Medulla oblongata (tissue), 1 donor: Measurements from ENCODE around the gene PARD3.

ENCODE experiments used
- DNase-seq: peaks from one replicate; pipeline ENCODE4 v3.0.0-alpha.2; 2015; ENCODE audit errors: extremely low spot score

Gene PARD3

DNA sequence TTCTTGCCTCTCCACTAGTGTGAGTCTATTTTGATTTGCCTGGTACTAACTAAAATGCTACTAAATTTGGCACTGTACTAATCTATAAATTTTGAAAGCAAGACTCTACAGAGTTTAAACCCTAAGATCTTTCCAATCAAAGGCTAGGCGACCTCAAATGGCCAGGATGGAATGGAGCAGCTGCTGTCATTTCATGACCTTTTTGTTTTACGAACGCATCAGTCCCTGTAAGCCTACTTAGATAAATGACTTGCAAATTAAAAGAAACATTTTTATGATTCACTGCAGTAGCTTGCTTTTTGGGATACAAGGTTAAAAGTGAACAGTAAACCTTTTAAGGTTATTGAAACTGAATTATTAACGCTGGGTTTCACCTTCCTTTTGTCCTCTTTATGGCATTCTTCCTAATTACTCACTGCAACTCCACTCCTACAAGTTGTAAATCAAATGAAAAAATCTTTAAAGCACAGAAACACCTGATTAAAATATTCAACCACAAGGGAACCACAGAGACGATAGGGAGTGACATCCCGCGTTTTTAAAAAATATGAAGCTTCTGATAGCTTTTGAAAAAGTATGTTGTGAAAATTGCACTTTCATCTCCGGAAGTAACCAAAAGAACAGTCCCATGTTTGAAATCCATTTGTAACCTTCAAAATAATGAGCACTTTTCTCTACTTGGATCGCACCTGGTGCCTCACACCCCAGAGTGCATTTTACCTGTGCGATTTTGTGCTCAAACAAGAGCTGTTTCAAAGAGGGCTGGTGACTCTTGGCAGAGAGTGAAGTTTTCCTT is 595.1 kb downstream of the PARD3 start:
- DNase-seq: no peak

DNA sequence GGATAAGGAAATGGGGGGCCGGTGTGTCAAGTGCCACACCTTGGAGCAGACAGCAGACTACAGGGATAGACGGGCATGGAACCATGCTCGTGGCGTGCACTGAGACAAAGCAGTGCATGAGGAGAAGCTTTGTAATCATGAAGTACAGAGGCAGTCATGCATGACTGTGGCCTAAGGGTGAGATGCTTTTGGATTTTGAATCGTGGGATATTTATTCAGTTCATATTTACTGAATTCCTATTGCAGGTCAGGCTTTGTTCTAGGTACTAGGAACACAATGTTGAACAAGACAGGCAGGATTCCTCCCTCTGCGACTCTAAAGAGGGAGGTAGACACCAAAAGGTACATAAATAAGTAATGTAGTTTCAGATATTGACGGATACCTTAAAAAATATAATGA is 597.6 kb downstream of the PARD3 start:
- DNase-seq: no peak

DNA sequence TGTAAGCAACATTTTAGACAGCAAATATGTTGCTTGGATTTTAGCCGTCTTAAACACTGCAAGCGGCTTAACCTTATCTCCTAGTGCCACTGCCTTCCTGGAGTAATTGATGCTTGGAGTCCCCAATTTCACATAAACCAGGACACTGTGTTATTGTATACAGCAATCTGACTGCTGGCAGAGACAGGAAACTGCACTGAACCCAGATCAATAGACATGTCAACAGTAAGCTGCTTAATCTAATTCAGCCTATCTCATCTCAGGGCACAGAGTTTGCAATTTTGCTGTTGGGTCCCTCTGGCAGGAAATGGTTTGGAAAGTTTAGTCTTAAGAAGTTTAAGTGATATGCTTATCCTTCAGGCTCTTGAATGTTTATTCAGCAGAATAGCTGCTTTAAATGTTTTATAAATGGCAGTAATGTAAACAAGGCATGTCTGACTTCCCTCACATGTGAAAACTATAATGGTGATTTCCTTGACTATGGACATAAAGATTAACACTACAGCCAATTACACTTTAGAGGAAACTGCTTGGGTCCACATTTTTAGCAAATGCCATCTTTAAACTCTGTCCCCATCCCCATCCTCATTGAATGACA is 598.6 kb downstream of the PARD3 start:
- DNase-seq: no peak

DNA sequence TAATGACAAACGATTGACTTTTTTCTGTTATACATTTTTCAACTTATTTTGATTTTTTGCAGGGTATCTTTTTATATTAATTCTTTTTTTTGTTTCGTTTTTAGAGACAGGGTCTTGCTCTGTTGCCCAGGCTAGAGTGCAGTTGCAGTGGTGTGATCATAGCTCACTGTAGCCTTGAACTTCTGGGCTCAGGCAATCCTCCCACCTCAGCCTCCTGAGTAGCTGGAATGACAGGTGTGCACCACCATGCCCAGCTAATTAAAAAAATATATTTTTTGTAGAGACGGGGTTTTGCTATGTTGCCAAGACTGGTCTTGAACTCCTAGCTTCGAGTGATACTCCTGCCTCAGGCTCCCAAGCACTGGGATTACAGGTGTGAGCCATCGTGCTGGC is 601.3 kb downstream of the PARD3 start:
- DNase-seq: no peak

DNA sequence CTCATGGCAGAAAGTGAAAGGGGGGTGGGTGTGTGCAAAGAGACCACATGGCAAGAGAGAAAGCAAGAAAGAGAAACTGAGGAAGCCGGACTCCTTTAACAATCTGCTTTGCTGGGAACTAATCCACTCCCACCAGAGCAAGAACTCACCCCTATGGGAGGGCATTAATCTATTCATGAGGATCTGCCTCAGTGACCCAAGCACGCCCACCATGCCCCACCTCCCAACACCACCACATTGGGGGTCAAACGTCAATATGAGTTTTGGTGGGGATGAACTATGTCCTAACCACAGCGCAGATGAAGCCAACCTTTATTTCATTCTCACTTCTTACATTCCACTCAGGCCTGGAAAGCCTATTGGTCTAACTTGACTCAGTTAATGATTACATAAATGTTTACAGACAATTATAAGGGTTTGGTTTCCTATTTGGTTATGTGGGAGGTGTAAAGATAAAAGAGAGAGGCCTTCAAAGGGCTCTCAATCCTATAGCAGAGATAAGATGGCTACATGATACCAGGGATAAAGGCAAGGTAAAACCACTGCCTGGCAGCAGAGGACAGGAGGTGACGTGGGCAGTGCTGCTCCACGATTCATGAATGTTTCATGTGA is 601.8 kb downstream of the PARD3 start:
- no peak for DNase-seq

DNA sequence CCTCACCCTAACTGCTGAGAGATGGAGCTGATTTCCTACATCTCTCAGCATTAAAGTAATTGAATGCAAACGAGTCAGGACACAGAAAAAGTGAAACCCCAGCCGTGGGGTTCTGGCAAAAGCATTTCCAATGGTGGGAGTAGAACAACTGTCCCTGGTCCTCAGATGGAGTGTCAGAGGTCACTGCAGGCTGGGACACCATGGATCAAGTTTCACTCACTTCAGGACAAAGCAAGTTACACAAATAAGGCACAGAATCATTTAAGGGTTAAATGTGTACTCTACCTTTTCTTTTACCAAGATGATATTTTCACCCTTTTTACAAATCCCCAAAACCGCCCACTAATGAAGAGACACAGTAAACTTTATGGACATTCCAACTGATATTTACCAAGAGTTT is 607.8 kb downstream of the PARD3 start:
- no peak for DNase-seq

DNA sequence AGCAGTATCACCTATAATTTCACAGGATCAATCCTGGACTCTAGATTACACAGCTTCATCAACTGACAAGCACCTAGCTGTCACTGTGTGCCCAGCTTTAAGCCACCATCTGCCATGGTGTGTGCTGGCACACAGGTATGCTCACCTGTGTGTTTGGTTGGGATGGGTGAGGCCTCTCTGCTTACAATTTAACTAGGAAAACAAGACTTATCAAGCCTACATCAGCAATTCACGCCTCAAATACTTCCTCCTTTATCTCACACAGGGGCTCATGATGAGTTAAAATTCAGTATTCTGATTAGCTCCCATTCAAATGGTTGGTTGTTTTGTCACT is 608.2 kb downstream of the PARD3 start:
- DNase-seq: no peak

DNA sequence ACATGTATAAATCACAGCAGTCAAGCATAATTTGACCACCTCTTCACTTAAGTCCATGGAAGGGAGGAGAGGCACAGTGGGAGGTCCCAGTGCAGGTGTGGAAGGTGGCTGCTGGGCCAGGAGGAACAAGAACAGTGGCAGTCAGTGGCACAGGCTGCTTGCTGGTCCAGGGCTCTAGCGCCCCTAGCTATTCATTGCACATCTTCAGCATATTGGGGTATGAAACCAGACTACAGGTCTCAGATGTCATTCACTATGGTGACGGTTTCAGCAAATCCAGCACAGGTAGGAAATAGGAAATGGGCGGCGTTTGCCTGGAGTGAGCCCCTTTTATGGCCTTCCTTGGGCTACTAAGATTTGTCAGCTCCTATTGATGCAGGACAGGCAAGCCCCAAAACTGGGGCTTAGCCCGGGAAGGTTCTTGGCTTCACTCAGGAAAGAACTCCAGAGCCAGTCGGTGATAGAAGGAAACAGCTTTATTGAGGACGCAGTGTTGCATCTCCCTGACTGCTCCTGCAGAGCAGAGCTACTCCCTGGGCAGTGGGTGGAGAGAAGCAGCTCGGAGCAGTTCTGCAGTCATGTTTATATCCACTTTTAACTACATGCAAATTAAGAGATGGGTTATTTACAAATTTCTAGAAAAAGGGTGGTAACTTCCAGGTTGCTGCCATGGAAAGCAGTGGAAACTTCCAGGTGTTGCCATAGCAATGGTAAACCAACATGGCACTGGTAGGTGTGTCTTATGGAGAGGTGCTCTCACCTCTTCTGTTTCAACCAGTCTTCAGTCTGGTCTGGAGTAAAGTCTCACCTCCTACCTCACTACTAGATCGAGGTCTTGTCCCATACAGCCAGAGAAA is 608.8 kb downstream of the PARD3 start:
- DNase-seq: no peak

DNA sequence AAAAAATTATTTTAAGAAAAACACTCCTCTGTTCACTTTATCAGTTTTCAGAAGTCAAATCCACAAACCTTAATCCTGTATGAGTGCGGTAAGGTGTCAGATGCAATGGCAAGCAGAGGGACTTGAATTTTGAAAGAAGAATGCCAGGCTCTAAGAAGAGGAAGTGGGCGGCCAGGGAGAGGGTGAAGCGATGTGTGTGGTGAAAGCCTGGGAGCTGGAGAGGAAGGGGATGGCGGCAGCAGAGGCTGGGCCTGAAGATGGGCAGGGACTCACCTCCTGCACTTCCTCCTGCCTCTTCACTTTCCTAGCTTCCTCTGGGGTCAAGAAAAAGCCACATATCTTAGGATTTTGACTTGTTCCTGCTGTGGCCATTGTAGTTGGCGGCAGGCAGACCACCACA is 609.6 kb downstream of the PARD3 start:
- DNase-seq: peak; percentile 20

DNA sequence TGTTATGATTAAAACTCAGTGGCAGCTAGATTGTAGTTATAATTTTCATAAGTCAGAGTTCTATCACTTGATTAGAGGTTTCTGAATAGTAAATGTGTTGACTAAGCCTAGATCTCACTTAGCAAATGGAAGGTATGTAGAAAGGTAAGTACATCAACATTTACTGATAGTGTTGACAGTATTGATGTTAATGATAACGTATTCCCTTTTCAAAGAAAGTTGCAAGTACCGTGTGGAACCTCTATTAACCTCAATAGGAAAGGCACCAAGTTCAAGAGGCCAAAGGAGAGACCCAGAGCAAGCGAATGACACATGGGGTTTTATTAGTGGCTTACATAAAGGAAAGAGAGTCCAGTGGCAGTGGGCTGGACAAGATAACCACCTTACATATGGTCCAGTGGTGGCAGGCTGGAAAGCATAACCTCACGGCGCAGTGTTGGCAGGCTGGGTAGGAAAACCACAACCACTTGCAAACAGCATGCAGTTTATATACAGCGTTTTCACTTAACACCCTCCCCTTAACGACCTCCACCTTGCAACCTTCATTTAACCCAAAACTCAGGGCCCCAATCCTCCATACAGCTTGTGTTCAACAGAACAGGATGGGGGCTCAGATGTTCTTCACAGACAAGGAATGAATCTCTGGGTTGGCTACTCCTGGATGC is 611.0 kb downstream of the PARD3 start:
- DNase-seq: no peak

DNA sequence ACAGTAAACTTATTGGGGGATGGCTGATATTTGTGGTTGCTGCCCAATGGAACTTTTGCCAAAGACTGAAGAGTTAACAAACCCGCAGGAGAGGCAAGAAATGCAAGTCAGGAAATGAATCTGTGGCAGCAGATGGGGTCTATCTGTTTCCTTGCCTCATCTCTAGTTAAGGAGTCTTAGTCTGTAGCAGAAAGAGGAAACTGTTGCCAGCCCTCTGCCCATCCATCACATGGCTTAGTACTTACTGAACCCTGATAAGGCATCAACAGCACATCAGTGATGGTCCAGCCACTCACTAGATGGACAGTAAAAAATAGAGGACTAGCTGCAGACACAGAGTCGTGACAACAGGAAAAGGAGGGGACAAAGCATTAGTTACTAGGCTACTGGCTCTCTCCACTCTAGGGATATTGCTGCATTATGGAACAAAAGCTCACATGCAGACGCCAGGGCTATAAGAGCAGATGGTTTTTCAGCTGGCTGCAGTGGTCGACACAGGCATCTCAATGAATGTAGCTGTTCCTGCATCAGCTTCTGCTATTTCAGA is 614.7 kb downstream of the PARD3 start:
- DNase-seq: no peak

DNA sequence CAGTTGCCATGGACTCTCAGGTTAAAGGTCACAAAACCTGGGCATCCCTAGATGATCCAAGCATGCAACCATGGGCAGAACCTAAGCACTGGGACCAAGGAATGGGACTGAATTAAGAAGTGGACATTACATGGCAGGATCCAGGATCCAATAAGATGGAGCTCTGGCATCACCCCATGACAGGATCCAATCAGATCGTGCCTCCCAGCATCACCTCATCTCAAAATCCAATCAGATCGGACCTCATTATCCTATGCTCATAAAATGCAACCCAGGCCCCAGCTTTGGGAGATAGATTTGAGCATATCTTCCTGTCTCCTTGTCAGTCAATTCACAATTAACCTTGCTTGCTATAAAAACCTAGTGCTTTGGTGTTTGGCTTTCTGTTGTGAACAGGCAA is 616.1 kb downstream of the PARD3 start:
- no peak for DNase-seq

DNA sequence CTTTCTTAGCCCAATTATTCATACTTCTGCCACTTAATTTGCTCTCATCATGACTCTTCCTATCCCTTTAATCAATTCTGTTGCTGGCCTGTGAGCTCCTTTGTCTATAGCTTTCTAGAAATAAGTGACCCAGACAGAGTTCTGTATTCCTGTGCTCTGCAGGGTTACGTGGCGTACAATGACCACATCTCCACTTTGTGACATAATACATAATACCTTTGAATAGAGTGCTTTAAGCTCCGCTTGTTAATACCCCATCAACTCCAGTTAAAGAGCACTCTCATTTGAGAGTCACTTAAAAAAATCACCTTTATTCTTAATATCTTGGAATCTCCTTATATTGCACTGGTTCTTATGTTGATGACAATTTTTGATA is 619.0 kb downstream of the PARD3 start:
- DNase-seq: no peak

DNA sequence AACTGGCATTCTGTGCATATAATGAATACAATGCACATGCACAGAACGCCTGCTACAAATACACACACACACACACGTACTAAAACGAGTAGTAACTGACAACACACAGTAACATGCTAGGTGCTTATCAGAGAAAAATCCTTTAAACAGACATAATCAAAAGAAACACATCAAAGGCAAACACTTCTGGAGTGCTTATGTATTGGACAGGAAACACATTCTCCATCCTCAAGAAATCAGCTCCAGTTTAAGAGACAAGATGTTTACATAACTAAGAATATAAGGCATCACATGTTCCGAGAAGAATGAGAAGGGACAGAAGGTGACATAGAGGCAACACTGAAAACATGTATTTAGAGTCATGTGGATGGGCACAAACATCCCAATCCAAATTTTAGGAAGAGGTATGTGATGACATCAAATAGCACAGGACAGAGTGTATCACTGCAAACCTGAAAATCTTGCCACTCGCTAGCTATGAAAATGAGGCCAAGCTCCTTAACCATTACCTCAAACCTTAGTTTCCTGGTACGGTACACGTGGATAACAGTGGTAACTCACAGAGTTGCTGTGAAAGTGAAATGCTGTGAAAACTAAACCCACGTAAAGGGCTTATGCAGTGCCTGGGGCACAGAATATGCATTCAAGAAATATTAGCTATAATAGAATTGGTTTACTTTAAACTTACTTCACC is 619.6 kb downstream of the PARD3 start:
- DNase-seq: no peak

DNA sequence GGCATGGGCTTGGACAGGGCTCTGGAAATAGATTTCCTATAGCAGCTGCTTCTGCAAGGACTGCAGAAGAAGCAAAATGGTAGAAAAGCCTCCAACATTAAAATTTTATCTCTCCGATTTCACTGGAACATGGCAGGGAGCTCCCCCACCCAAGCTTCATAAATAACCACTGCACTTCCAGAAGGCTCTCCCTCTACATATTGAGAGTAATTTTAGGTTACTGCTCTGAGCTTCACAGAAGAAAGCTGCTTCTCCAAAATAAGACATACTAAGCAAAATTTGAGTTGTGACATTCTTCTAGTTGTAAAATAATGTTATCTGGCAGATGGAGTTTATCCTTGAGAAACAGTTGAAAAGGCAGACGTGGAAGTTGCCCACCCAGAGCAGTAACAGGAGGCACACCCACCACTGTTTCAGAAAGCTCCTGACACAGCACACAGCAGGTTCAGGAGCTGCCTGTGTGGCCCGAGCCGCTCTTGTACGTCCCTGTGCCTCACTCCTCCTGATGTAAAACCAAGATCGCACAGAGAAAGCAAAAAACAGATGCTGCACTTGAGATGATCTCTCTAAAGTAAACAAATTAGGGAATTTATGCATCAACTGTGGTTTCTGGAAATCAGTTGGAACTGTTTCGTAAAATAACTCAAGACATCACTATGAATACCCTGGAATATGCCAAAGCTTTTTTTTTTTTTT is 621.0 kb downstream of the PARD3 start:
- DNase-seq: no peak

DNA sequence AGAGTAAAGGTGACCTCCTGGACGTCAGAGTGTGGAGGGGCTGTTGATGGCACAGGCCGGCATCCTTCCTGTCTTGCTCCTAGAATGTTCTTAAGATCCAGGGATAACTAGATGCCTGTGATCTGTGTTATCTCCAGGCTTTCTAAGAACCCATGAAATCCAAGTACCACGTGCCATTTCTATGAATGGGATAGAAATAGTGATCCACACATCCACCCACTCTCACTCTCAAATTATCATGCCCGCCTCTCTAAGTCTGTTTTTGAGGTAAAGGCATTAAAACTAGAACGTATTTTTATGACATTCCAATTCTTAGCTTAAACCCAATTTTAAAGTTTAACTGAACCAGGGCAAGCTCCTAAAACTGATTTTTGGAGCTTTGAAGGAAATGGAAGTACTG is 622.5 kb downstream of the PARD3 start:
- no peak for DNase-seq

DNA sequence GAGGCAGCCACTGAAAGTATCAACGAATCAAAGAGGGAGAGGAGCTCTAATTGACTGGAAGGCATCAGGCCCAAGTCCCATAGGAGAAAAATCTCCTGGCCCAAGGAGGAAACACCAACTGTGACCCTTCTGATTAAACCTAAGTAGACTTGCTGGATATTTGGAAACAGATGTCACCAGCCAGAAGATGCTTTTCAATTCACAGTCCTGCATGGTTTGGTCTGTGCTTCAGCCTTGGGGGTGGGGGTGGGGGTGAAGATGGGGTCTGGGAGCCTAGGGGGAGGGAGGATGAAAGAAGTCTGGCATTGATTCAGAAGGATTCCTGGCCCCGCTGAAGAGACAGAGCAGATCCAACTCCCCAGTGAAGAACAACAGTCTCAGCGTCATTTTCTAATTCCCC is 623.7 kb downstream of the PARD3 start:
- no peak for DNase-seq

DNA sequence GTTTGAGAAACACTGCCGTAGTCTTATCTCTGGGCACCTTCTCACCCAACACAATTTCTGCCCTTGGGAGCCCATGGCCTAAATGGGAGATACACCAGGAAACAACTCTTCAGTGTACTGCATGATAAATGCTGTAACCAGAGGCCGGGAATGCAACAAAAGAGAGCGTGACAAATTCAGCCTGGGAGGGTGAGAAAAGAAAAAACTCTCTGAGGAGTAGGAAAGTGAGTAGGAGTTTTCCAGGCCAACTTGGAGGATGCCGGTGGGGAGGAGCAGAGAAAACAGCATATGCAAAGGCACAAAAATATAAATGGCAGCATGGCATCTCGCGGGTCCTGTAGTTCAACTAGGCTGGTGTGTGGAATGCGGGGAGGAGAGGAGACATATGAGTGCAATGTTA is 624.5 kb downstream of the PARD3 start:
- DNase-seq: no peak

DNA sequence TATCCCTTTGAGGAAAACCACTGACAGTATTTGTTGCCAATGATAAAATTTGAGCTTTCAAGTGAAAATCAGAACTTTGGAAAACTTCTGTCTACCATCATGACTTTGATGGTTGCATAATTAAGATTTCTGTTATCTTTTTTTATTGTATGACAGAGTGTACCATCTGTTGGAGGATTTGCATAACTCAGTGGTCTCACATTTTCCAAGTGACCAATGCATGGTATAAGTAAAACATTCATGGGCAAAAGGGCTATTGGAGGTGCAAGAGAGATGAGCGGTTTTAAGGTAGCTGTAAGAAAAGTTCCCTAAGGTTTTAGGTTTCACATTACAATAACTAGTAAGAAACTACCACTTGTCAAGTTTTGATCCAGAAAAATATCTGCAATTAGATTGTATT is 625.3 kb downstream of the PARD3 start:
- DNase-seq: no peak

DNA sequence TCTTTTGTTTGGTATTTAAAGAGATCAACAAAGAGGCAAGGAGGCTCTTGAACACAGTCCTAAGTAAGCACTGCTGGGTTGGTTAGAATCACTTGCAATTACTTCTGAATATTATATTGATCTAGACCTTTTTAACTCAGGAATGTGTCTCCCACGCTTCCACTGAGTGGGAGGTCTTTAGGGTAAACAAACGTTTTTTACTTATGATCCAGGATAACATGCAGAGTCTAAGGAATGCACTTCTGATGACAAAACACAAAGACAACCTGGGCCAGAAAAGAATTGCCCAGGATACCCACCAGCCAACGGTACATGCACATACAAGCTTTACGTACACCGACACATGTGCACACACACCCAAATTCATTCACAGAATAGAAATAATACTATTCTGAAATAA is 626.9 kb downstream of the PARD3 start:
- no peak for DNase-seq

DNA sequence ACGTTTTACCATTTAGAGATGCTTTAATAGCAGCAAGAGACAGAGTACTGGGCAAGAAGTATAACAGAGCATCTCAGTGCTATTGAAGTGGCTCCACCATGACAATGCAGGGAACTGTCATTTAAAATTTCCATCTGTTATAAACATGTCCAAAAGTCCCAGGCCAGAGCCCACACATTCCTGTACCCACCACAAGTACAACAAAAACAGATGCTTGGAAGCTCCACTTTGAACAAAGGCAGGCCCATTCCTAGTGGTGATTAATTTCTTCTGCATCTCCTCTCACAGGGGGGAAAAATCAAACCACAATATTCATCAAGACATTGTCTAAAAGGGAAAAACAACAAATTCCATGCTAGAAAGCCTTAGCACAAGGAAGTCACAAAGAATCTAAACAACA is 627.9 kb downstream of the PARD3 start:
- DNase-seq: no peak
